ENCODE results near the gene CHCHD6.

CHCHD6 gene

DNA sequence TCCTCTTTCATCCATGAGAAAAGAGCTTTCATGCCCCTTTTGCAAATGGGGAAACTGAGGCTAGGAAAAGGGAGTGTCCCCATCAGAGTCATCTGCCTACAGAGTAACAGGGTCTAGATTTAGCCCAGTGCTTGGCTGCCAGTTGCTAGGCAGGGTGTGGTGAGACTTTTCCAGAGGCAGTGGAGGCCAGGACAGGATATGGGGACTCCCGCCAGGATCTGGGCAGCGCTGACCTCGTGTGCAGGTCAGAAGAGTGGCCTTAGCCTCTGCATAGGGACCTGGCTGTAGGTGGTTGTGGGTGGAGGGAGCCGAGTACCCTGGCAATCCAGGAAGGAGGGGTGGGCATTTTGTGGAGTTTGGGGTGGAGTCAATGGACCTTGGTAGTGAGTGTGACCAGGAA, 283.1 kb downstream of the CHCHD6 start:
- no peak overlapping the region for H3K4me2 ChIP-seq (ENCODE audit: insufficient read depth, low read length, poor library complexity, severe bottlenecking)
- no peak overlapping the region for H3K4ac ChIP-seq (ENCODE audit: low read length)
- no peak overlapping the region for H2AFZ ChIP-seq (ENCODE audit: low read length)
- DNase-seq (ENCODE audit: low spot score) = no peak
- no peak overlapping the region for H3K4me3 ChIP-seq (ENCODE audit: low read length in 2 of 2)
- H4K91ac ChIP-seq (ENCODE audit: low read depth, low read length, poor library complexity) = no peak overlapping the region
- H3K4me1 ChIP-seq (ENCODE audit: control insufficient read depth in 2 of 2, insufficient read depth in 1 of 2, low read depth in 1 of 2, low read length in 2 of 2) = peaks cover 11 to 20% of the 10 kb centered on the region in 2 donors
- peaks cover 31 to 47% of the 10 kb centered on the region in 2 donors for H3K36me3 ChIP-seq (replicated peaks in 1 of 2; ENCODE audit: control insufficient read depth in 2 of 2, insufficient read depth in 2 of 2, low read length in 2 of 2)
- H3K27me3 ChIP-seq (ENCODE audit: control insufficient read depth in 3 of 3, insufficient read depth in 3 of 3, low read depth in 1 of 3, low read length in 3 of 3) = peaks cover 0 to 3% (median 0%) of the 10 kb centered on the region in 3 experiments
- H2AK5ac ChIP-seq (ENCODE audit: low read depth, low read length) = peak overlapping the region; percentile 70
- H3K18ac ChIP-seq (ENCODE audit: low read length) = peak overlapping the region; percentile 58
- peaks cover 53% of the 10 kb centered on the region for H3K79me1 ChIP-seq (ENCODE audit: low read depth, low read length)
- H2BK15ac ChIP-seq (ENCODE audit: low read length) = no peak overlapping the region
- no CpG with 5 or more reads among the region's 4 CpGs for WGBS, 2 donors (ENCODE audit: extremely low coverage in 2 of 2, insufficient read length in 2 of 2, insufficient replicate concordance in 1 of 2)
- no peak overlapping the region for H3K9ac ChIP-seq (ENCODE audit: low read depth, low read length, poor library complexity)
- H2BK12ac ChIP-seq (ENCODE audit: low read length) = no peak overlapping the region
- no peak overlapping the region for H3K27ac ChIP-seq (replicated peaks; ENCODE audit: low read length)
- H2BK5ac ChIP-seq (ENCODE audit: low read length) = peak overlapping the region; percentile 82
- no peak overlapping the region for H4K8ac ChIP-seq (ENCODE audit: low read depth, low read length)
- H3K14ac ChIP-seq (ENCODE audit: low read length) = no peak overlapping the region
- no peak overlapping the region for H2BK120ac ChIP-seq (ENCODE audit: low read depth, low read length)
- H3K9me3 ChIP-seq (replicated peaks in 1 of 2; ENCODE audit: control insufficient read depth in 2 of 2, insufficient read depth in 1 of 2, low read depth in 1 of 2, low read length in 2 of 2) = no peaks in the 10 kb centered on the region
- peak overlapping the region; percentile 73 for H3K23ac ChIP-seq (ENCODE audit: low read depth, low read length, poor library complexity)

DNA sequence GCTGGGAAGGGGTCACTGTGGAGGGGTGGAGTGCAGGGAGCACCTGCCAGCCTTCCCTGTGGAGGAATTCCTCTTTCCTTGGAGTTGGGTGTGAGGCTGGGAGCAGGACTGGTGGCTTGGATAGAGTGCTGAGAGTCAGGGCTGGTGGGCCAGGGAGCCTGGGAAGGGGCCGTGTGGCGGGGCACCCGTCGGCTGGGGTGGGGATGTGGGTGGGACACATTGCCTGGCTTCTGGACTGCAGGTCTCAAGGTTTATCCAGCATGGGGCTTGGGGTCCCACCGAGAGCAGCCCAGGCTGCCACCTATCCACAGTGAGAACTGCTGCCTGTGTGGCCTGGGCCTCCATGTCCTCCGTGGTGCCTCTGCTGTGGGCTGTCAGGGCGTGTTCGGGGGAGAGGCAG, 283.6 kb downstream of the CHCHD6 start:
- Histone ChIP-seq H3K14ac (ENCODE audit: low read length) (no peak overlapping the region), H3K4me3 (ENCODE audit: low read length in 2 of 2) (no peak overlapping the region), H2BK120ac (ENCODE audit: low read depth, low read length) (no peak overlapping the region), H3K27me3 (ENCODE audit: control insufficient read depth in 3 of 3, insufficient read depth in 3 of 3, low read depth in 1 of 3, low read length in 3 of 3) (no peaks in the 10 kb centered on the region), H3K9me3 (replicated peaks in 1 of 2; ENCODE audit: control insufficient read depth in 2 of 2, insufficient read depth in 1 of 2, low read depth in 1 of 2, low read length in 2 of 2) (no peaks in the 10 kb centered on the region), H3K9ac (ENCODE audit: low read depth, low read length, poor library complexity) (no peak overlapping the region), H3K4me1 (ENCODE audit: control insufficient read depth in 2 of 2, insufficient read depth in 1 of 2, low read depth in 1 of 2, low read length in 2 of 2) (peaks cover 9 to 16% of the 10 kb centered on the region in 2 donors), H4K8ac (ENCODE audit: low read depth, low read length) (no peak overlapping the region), H3K4ac (ENCODE audit: low read length) (no peak overlapping the region), H2BK12ac (ENCODE audit: low read length) (no peak overlapping the region), H2AK5ac (ENCODE audit: low read depth, low read length) (peak overlapping the region; percentile 70), H3K23ac (ENCODE audit: low read depth, low read length, poor library complexity) (peak overlapping the region; percentile 73), H4K91ac (ENCODE audit: low read depth, low read length, poor library complexity) (no peak overlapping the region), H2AFZ (ENCODE audit: low read length) (no peak overlapping the region), H2BK15ac (ENCODE audit: low read length) (no peak overlapping the region), H3K79me1 (ENCODE audit: low read depth, low read length) (peaks cover 57% of the 10 kb centered on the region), H3K4me2 (ENCODE audit: insufficient read depth, low read length, poor library complexity, severe bottlenecking) (no peak overlapping the region), H3K36me3 (replicated peaks in 1 of 2; ENCODE audit: control insufficient read depth in 2 of 2, insufficient read depth in 2 of 2, low read length in 2 of 2) (peaks cover 32 to 49% of the 10 kb centered on the region in 2 donors), H2BK5ac (ENCODE audit: low read length) (no peak overlapping the region), H3K18ac (ENCODE audit: low read length) (peak overlapping the region; percentile 58), H3K27ac (replicated peaks; ENCODE audit: low read length) (no peak overlapping the region)
- DNase-seq (ENCODE audit: low spot score) = no peak
- WGBS, 2 donors (ENCODE audit: extremely low coverage in 2 of 2, insufficient read length in 2 of 2, insufficient replicate concordance in 1 of 2) = no CpG with 5 or more reads among the region's 8 CpGs

DNA sequence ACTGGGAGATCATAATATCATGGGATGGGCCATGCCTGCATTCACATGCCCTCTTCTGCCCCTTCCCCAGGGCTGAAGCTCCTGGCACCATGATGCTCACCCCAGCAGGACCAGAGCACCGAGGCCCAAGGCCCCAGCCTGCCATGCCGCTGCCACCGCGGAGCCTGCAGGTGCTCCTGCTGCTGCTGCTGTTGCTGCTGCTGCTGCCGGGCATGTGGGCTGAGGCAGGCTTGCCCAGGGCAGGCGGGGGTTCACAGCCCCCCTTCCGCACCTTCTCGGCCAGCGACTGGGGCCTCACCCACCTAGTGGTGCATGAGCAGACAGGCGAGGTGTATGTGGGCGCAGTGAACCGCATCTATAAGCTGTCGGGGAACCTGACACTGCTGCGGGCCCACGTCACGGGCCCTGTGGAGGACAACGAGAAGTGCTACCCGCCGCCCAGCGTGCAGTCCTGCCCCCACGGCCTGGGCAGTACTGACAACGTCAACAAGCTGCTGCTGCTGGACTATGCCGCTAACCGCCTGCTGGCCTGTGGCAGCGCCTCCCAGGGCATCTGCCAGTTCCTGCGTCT, 284.5 kb downstream of the CHCHD6 start:
- no peak overlapping the region for H3K27ac ChIP-seq (replicated peaks; ENCODE audit: low read length)
- no peak overlapping the region for H3K4me2 ChIP-seq (ENCODE audit: insufficient read depth, low read length, poor library complexity, severe bottlenecking)
- peaks cover 39 to 59% of the 10 kb centered on the region in 2 donors for H3K36me3 ChIP-seq (replicated peaks in 1 of 2; ENCODE audit: control insufficient read depth in 2 of 2, insufficient read depth in 2 of 2, low read length in 2 of 2)
- H2AK5ac ChIP-seq (ENCODE audit: low read depth, low read length) = no peak overlapping the region
- H3K18ac ChIP-seq (ENCODE audit: low read length) = no peak overlapping the region
- no peak overlapping the region for H2BK120ac ChIP-seq (ENCODE audit: low read depth, low read length)
- H3K23ac ChIP-seq (ENCODE audit: low read depth, low read length, poor library complexity) = peak overlapping the region; percentile 31
- H2BK12ac ChIP-seq (ENCODE audit: low read length) = no peak overlapping the region
- no peaks in the 10 kb centered on the region for H3K9me3 ChIP-seq (replicated peaks in 1 of 2; ENCODE audit: control insufficient read depth in 2 of 2, insufficient read depth in 1 of 2, low read depth in 1 of 2, low read length in 2 of 2)
- H3K9ac ChIP-seq (ENCODE audit: low read depth, low read length, poor library complexity) = peak overlapping the region; percentile 44
- H3K4me1 ChIP-seq (ENCODE audit: control insufficient read depth in 2 of 2, insufficient read depth in 1 of 2, low read depth in 1 of 2, low read length in 2 of 2) = peaks cover 9 to 16% of the 10 kb centered on the region in 2 donors
- peak overlapping the region; percentile 39 for H2BK5ac ChIP-seq (ENCODE audit: low read length)
- no peak overlapping the region for H4K91ac ChIP-seq (ENCODE audit: low read depth, low read length, poor library complexity)
- H3K4me3 ChIP-seq (ENCODE audit: low read length in 2 of 2) = no peak overlapping the region
- no peak overlapping the region for H2AFZ ChIP-seq (ENCODE audit: low read length)
- no peak overlapping the region for H3K4ac ChIP-seq (ENCODE audit: low read length)
- no peak overlapping the region for H4K8ac ChIP-seq (ENCODE audit: low read depth, low read length)
- H3K79me1 ChIP-seq (ENCODE audit: low read depth, low read length) = peaks cover 65% of the 10 kb centered on the region
- DNase-seq (ENCODE audit: low spot score) = no peak
- WGBS, 2 donors (ENCODE audit: extremely low coverage in 2 of 2, insufficient read length in 2 of 2, insufficient replicate concordance in 1 of 2) = no CpG with 5 or more reads among the region's 26 CpGs
- no peak overlapping the region for H2BK15ac ChIP-seq (ENCODE audit: low read length)
- H3K14ac ChIP-seq (ENCODE audit: low read length) = no peak overlapping the region
- H3K27me3 ChIP-seq (ENCODE audit: control insufficient read depth in 3 of 3, insufficient read depth in 3 of 3, low read depth in 1 of 3, low read length in 3 of 3) = no peaks in the 10 kb centered on the region

DNA sequence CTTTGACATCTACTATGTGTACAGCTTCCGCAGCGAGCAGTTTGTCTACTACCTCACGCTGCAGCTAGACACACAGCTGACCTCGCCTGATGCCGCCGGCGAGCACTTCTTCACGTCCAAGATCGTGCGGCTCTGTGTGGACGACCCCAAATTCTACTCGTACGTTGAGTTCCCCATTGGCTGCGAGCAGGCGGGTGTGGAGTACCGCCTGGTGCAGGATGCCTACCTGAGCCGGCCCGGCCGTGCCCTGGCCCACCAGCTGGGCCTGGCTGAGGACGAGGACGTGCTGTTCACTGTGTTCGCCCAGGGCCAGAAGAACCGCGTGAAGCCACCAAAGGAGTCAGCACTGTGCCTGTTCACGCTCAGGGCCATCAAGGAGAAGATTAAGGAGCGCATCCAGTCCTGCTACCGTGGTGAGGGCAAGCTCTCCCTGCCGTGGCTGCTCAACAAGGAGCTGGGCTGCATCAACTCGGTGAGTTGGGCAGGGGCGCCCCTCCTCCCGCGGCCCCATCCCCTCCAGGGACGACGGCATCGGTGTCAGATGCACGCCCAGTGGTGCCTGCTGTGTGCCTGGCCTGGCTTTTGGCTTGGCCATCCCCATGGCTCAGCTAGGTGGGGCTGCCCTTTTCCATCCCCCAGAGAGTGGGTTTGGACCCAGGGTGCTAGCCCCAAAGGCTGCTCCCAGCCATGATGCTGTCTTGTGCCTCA, 285.4 kb downstream of the CHCHD6 start:
- Histone ChIP-seq H3K14ac (ENCODE audit: low read length) (no peak overlapping the region), H3K27ac (replicated peaks; ENCODE audit: low read length) (no peak overlapping the region), H3K79me1 (ENCODE audit: low read depth, low read length) (peaks cover 65% of the 10 kb centered on the region), H3K23ac (ENCODE audit: low read depth, low read length, poor library complexity) (peak overlapping the region; percentile 91), H3K9ac (ENCODE audit: low read depth, low read length, poor library complexity) (peak overlapping the region; percentile 70), H3K36me3 (replicated peaks in 1 of 2; ENCODE audit: control insufficient read depth in 2 of 2, insufficient read depth in 2 of 2, low read length in 2 of 2) (peaks cover 43 to 66% of the 10 kb centered on the region in 2 donors), H2AK5ac (ENCODE audit: low read depth, low read length) (no peak overlapping the region), H2AFZ (ENCODE audit: low read length) (no peak overlapping the region), H3K9me3 (replicated peaks in 1 of 2; ENCODE audit: control insufficient read depth in 2 of 2, insufficient read depth in 1 of 2, low read depth in 1 of 2, low read length in 2 of 2) (no peaks in the 10 kb centered on the region), H2BK5ac (ENCODE audit: low read length) (peak overlapping the region; percentile 71), H2BK12ac (ENCODE audit: low read length) (no peak overlapping the region), H2BK15ac (ENCODE audit: low read length) (no peak overlapping the region), H4K91ac (ENCODE audit: low read depth, low read length, poor library complexity) (no peak overlapping the region), H3K4me2 (ENCODE audit: insufficient read depth, low read length, poor library complexity, severe bottlenecking) (no peak overlapping the region), H2BK120ac (ENCODE audit: low read depth, low read length) (no peak overlapping the region), H4K8ac (ENCODE audit: low read depth, low read length) (no peak overlapping the region), H3K27me3 (ENCODE audit: control insufficient read depth in 3 of 3, insufficient read depth in 3 of 3, low read depth in 1 of 3, low read length in 3 of 3) (no peaks in the 10 kb centered on the region), H3K4me1 (ENCODE audit: control insufficient read depth in 2 of 2, insufficient read depth in 1 of 2, low read depth in 1 of 2, low read length in 2 of 2) (peaks cover 5 to 14% of the 10 kb centered on the region in 2 donors), H3K4ac (ENCODE audit: low read length) (no peak overlapping the region), H3K4me3 (ENCODE audit: low read length in 2 of 2) (no peak overlapping the region), H3K18ac (ENCODE audit: low read length) (peak overlapping the region; percentile 31)
- WGBS, 2 donors (ENCODE audit: extremely low coverage in 2 of 2, insufficient read length in 2 of 2, insufficient replicate concordance in 1 of 2) = no CpG with 5 or more reads among the region's 36 CpGs
- no peak for DNase-seq (ENCODE audit: low spot score)
